ENCODE measurements around the gene DDX20. TPM values are rescaled to one million over a fixed set of nuclear protein-coding genes. Genes with fewer than 3 reads are reported as not detected.

DDX20 gene
- total RNA-seq, 1 experiment from 2014 or later = 22.2 TPM

- BruUV-seq (replicated peaks) = no TSS peak
- no peak overlapping the region for H3K4me2 ChIP-seq (ENCODE audit: low read length)
- intact Hi-C loops (cut with micrococcal nuclease) = no loop called here
- POLR2A ChIA-PET (ENCODE audit: unreplicated experiment) = interaction anchor here (0.6 kb wide), 1 partner anchor 95 kb away, joined by 3 read pairs; no protein-coding TSS in a partner anchor
- no peak overlapping the region for H2AFZ ChIP-seq (ENCODE audit: low read length)
- TF ChIP-seq EZH2 (IDR thresholded peaks at IDR 0.05; ENCODE audit: low read length, unreplicated experiment) (no peak), EZH2phosphoT487 (IDR thresholded peaks at IDR 0.05; ENCODE audit: borderline replicate concordance, low read length) (no peak), CTCF (conservative IDR thresholded peaks at IDR 0.05; ENCODE audit: low read depth, low read length) (no peak)
- H3K9me3 ChIP-seq (ENCODE audit: low read length) = no peaks in the 10 kb centered on the region
- H3K4me3 ChIP-seq (ENCODE audit: low read length) = no peak overlapping the region
- H4K20me1 ChIP-seq (ENCODE audit: low read length) = no peaks in the 10 kb centered on the region
- no peaks in the 10 kb centered on the region for H3K9me2 ChIP-seq (replicated peaks; ENCODE audit: low read length)
- H3K27me3 ChIP-seq (ENCODE audit: low read length) = 0 out of 2 replicates have a peak, but pooled peaks cover 6% of the 10 kb centered on the region
- H3K36me3 ChIP-seq (ENCODE audit: low read depth, low read length) = no peaks in the 10 kb centered on the region
- H3K79me2 ChIP-seq (ENCODE audit: low read length) = no peaks in the 10 kb centered on the region
- H3K9ac ChIP-seq (ENCODE audit: low read length) = no peak overlapping the region
- H3F3A ChIP-seq (ENCODE audit: low read length, unreplicated experiment) = no peaks in the 10 kb centered on the region
- H3K4me1 ChIP-seq (ENCODE audit: insufficient read depth, low read length) = no peaks in the 10 kb centered on the region
- no peak for DNase-seq
- H3K27ac ChIP-seq (ENCODE audit: low read length) = no peak overlapping the region
- ATAC-seq = no peak
- CTCF ChIA-PET = no interaction called here
Measured at GRCh38 chr1:111778066-111778465, 22.4 kb downstream of the DDX20 start.

- H3K4me1 ChIP-seq (ENCODE audit: insufficient read depth, low read length) = no peaks in the 10 kb centered on the region
- BruUV-seq (replicated peaks) = no TSS peak
- no peaks in the 10 kb centered on the region for H4K20me1 ChIP-seq (ENCODE audit: low read length)
- H2AFZ ChIP-seq (ENCODE audit: low read length) = no peak overlapping the region
- no peak overlapping the region for H3K4me3 ChIP-seq (ENCODE audit: low read length)
- intact Hi-C loops (cut with micrococcal nuclease) = no loop called here
- no peak overlapping the region for H3K27ac ChIP-seq (ENCODE audit: low read length)
- no peak overlapping the region for H3K9ac ChIP-seq (ENCODE audit: low read length)
- no peaks in the 10 kb centered on the region for H3K9me2 ChIP-seq (replicated peaks; ENCODE audit: low read length)
- TF ChIP-seq CTCF (conservative IDR thresholded peaks at IDR 0.05; ENCODE audit: low read depth, low read length) (no peak), EZH2phosphoT487 (IDR thresholded peaks at IDR 0.05; ENCODE audit: borderline replicate concordance, low read length) (no peak), EZH2 (IDR thresholded peaks at IDR 0.05; ENCODE audit: low read length, unreplicated experiment) (no peak)
- DNase-seq = no peak
- no peak for ATAC-seq
- H3F3A ChIP-seq (ENCODE audit: low read length, unreplicated experiment) = no peaks in the 10 kb centered on the region
- no peak overlapping the region for H3K4me2 ChIP-seq (ENCODE audit: low read length)
- H3K36me3 ChIP-seq (ENCODE audit: low read depth, low read length) = no peaks in the 10 kb centered on the region
- 0 out of 2 replicates have a peak, but pooled peaks cover 6% of the 10 kb centered on the region for H3K27me3 ChIP-seq (ENCODE audit: low read length)
- ChIA-PET CTCF (no interaction called here), POLR2A (ENCODE audit: unreplicated experiment) (no interaction called here)
- no peaks in the 10 kb centered on the region for H3K79me2 ChIP-seq (ENCODE audit: low read length)
- no peaks in the 10 kb centered on the region for H3K9me3 ChIP-seq (ENCODE audit: low read length)
Measured at GRCh38 chr1:111778541-111779051, 22.9 kb downstream of the DDX20 start.

- Histone ChIP-seq H3K9ac (ENCODE audit: low read length) (no peak overlapping the region), H3K9me2 (replicated peaks; ENCODE audit: low read length) (no peaks in the 10 kb centered on the region), H3F3A (ENCODE audit: low read length, unreplicated experiment) (no peaks in the 10 kb centered on the region), H3K27me3 (ENCODE audit: low read length) (peaks cover 10% of the 10 kb centered on the region; the same call in 1 of the 2 replicates), H3K4me2 (ENCODE audit: low read length) (no peak overlapping the region), H3K4me3 (ENCODE audit: low read length) (no peak overlapping the region), H4K20me1 (ENCODE audit: low read length) (no peaks in the 10 kb centered on the region), H3K4me1 (ENCODE audit: insufficient read depth, low read length) (no peaks in the 10 kb centered on the region), H2AFZ (ENCODE audit: low read length) (no peak overlapping the region), H3K9me3 (ENCODE audit: low read length) (no peaks in the 10 kb centered on the region), H3K36me3 (ENCODE audit: low read depth, low read length) (no peaks in the 10 kb centered on the region), H3K79me2 (ENCODE audit: low read length) (no peaks in the 10 kb centered on the region), H3K27ac (ENCODE audit: low read length) (no peak overlapping the region)
- no peak for DNase-seq
- BruUV-seq (replicated peaks) = no TSS peak
- intact Hi-C loops (cut with micrococcal nuclease) = no loop called here
- TF ChIP-seq EZH2 (IDR thresholded peaks at IDR 0.05; ENCODE audit: low read length, unreplicated experiment) = no peak
- no peak for TF ChIP-seq CTCF (conservative IDR thresholded peaks at IDR 0.05; ENCODE audit: low read depth, low read length)
- no peak for TF ChIP-seq EZH2phosphoT487 (IDR thresholded peaks at IDR 0.05; ENCODE audit: borderline replicate concordance, low read length)
- ATAC-seq = no peak
- ChIA-PET CTCF (no interaction called here), POLR2A (ENCODE audit: unreplicated experiment) (no interaction called here)
Measured at GRCh38 chr1:111779546-111779945, 23.8 kb downstream of the DDX20 start.

All from PC-3 (cell line).